ENCODE measurements around the gene POLR2B. TPM values are rescaled to one million over a fixed set of nuclear protein-coding genes. Genes with fewer than 3 reads are reported as not detected.

Gene POLR2B
- total and polyA plus RNA-seq, 2 experiments from 2014 or later = 52.4 to 110 TPM

DNA sequence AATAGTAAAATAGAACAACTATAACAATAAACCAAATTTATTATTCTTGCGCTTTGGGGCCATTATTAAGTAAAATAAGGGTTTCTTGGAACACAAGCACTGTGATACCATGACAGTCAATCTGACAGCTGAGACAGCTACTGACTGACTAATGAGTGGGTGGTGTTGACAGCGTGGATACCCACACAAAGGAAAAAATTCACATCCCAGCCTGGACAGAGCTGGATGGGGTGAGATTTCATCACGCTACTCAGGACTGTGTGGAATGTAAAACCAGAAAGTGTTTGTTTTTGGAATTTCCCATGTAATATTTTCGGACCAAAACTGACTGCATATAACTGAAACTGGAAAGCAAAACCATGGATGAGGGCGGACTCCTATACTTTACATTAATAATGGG is 82.7 kb downstream of the POLR2B start:
- 73% methylated on average over 5 of the region's 5 CpGs for WGBS (ENCODE audit: low lambda C conversion rate, missing lambda C conversion rate)
- no peak overlapping the region for H2AFZ ChIP-seq
- H3K36me3 ChIP-seq (replicated peaks; ENCODE audit: insufficient read depth, low read depth) = no peaks in the 10 kb centered on the region
- no peaks in the 10 kb centered on the region for H3K9me3 ChIP-seq (ENCODE audit: low read depth)
- no peak overlapping the region for H3K27ac ChIP-seq
- no peak overlapping the region for H3K4me2 ChIP-seq
- no peak for DNase-seq (ENCODE audit: low spot score)
- no peaks in the 10 kb centered on the region for H3K27me3 ChIP-seq
- TF ChIP-seq EZH2 (IDR thresholded peaks at IDR 0.05; ENCODE audit: borderline replicate concordance) = no peak
- no peak for TF ChIP-seq EZH2phosphoT487 (IDR thresholded peaks at IDR 0.05; ENCODE audit: low read depth, severe bottlenecking, unreplicated experiment)
- TF ChIP-seq, protein P1, sequence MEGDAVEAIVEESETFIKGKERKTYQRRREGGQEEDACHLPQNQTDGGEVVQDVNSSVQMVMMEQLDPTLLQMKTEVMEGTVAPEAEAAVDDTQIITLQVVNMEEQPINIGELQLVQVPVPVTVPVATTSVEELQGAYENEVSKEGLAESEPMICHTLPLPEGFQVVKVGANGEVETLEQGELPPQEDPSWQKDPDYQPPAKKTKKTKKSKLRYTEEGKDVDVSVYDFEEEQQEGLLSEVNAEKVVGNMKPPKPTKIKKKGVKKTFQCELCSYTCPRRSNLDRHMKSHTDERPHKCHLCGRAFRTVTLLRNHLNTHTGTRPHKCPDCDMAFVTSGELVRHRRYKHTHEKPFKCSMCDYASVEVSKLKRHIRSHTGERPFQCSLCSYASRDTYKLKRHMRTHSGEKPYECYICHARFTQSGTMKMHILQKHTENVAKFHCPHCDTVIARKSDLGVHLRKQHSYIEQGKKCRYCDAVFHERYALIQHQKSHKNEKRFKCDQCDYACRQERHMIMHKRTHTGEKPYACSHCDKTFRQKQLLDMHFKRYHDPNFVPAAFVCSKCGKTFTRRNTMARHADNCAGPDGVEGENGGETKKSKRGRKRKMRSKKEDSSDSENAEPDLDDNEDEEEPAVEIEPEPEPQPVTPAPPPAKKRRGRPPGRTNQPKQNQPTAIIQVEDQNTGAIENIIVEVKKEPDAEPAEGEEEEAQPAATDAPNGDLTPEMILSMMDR (IDR thresholded peaks at IDR 0.05; ENCODE audit: poor library complexity) = no peak
- H3K4me1 ChIP-seq (ENCODE audit: insufficient read depth) = peaks cover 28% of the 10 kb centered on the region
- no peak overlapping the region for H3K4me3 ChIP-seq
- H3K79me2 ChIP-seq = no peaks in the 10 kb centered on the region
- H4K20me1 ChIP-seq (ENCODE audit: insufficient read depth, poor library complexity, severe bottlenecking) = no peaks in the 10 kb centered on the region
- no peaks in the 10 kb centered on the region for H3K9me2 ChIP-seq (replicated peaks; ENCODE audit: insufficient read depth)

DNA sequence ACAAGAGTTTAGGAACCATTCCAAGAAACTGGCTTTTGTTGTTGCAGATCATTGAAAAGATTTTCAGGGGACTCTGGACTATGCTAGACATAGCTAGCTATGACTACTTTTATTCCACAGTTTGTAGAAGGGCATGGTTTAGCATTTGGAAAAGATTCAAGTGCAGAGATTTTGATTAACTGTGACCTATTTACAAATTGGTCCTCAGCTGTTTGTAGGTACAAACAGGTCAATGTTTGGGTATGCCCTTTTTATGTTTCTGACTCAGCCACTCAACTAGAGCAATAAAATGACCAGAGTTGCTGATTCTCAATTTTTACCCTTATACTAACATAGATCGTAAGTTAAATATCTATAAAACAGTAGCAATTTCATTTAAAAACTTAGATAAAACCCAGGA is 84.8 kb downstream of the POLR2B start:
- no peaks in the 10 kb centered on the region for H3K79me2 ChIP-seq
- TF ChIP-seq, protein P1 (IDR thresholded peaks at IDR 0.05; ENCODE audit: poor library complexity) = no peak
- TF ChIP-seq EZH2phosphoT487 (IDR thresholded peaks at IDR 0.05; ENCODE audit: low read depth, severe bottlenecking, unreplicated experiment) (no peak), EZH2 (IDR thresholded peaks at IDR 0.05; ENCODE audit: borderline replicate concordance) (no peak)
- no peaks in the 10 kb centered on the region for H4K20me1 ChIP-seq (ENCODE audit: insufficient read depth, poor library complexity, severe bottlenecking)
- H3K4me2 ChIP-seq = no peak overlapping the region
- WGBS (ENCODE audit: low lambda C conversion rate, missing lambda C conversion rate) = 79% methylated on average over 1 of the region's 1 CpG
- no peaks in the 10 kb centered on the region for H3K9me3 ChIP-seq (ENCODE audit: low read depth)
- H3K4me1 ChIP-seq (ENCODE audit: insufficient read depth) = peaks cover 24% of the 10 kb centered on the region
- H3K27me3 ChIP-seq = no peaks in the 10 kb centered on the region
- no peak overlapping the region for H2AFZ ChIP-seq
- H3K9me2 ChIP-seq (replicated peaks; ENCODE audit: insufficient read depth) = no peaks in the 10 kb centered on the region
- no peaks in the 10 kb centered on the region for H3K36me3 ChIP-seq (replicated peaks; ENCODE audit: insufficient read depth, low read depth)
- no peak overlapping the region for H3K27ac ChIP-seq
- no peak for DNase-seq (ENCODE audit: low spot score)
- H3K4me3 ChIP-seq = no peak overlapping the region

DNA sequence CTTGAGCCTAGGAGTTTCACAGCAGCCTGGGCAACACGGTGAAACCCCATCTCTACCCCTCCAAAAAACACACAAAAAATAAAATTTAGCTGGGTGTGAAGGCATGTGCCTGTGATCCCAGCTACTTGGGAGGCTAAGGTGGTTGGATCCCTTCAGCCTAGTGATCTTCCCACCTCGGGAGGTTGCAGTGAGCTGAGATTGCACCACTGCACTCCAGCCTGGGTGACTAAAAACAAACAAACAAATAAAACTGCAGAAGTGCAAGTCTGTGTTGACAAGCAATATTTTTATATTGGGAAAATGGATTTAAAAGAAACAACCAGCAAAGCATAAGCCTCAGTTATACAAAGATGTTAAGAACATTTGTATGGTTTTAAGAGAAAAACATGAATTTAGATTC is 85.4 kb downstream of the POLR2B start:
- Histone ChIP-seq H3K4me3 (no peak overlapping the region), H3K79me2 (no peaks in the 10 kb centered on the region), H4K20me1 (ENCODE audit: insufficient read depth, poor library complexity, severe bottlenecking) (no peaks in the 10 kb centered on the region), H2AFZ (no peak overlapping the region), H3K27me3 (no peaks in the 10 kb centered on the region), H3K9me3 (ENCODE audit: low read depth) (no peaks in the 10 kb centered on the region), H3K4me1 (ENCODE audit: insufficient read depth) (peaks cover 24% of the 10 kb centered on the region), H3K27ac (no peak overlapping the region), H3K36me3 (replicated peaks; ENCODE audit: insufficient read depth, low read depth) (no peaks in the 10 kb centered on the region), H3K9me2 (replicated peaks; ENCODE audit: insufficient read depth) (no peaks in the 10 kb centered on the region), H3K4me2 (no peak overlapping the region)
- DNase-seq (ENCODE audit: low spot score) = no peak
- TF ChIP-seq EZH2phosphoT487 (IDR thresholded peaks at IDR 0.05; ENCODE audit: low read depth, severe bottlenecking, unreplicated experiment) (no peak), EZH2 (IDR thresholded peaks at IDR 0.05; ENCODE audit: borderline replicate concordance) (no peak)
- TF ChIP-seq, protein P1 (IDR thresholded peaks at IDR 0.05; ENCODE audit: poor library complexity) = no peak
- WGBS (ENCODE audit: low lambda C conversion rate, missing lambda C conversion rate) = 66% methylated on average over 2 of the region's 2 CpGs
